HG03025 (cell line): ENCODE results near the gene KIF5A.
A peak's percentile ranks its signal among the peaks of the same experiment; 100 is the strongest.
"Not testable (repeated sequence)": the region's sequence is repeated elsewhere in the genome, so short reads cannot be mapped to it uniquely, and the experiment has no call there.

Experiments
- ATAC-seq: cut with Tn5 transposase; IDR thresholded peaks from one replicate; pipeline ENCODE4 v1.9.1; 2021; ENCODE audit warnings: mild to moderate bottlenecking, moderate library complexity; ENCODE audit not compliant: unreplicated experiment, low FRiP score

Gene KIF5A

DNA sequence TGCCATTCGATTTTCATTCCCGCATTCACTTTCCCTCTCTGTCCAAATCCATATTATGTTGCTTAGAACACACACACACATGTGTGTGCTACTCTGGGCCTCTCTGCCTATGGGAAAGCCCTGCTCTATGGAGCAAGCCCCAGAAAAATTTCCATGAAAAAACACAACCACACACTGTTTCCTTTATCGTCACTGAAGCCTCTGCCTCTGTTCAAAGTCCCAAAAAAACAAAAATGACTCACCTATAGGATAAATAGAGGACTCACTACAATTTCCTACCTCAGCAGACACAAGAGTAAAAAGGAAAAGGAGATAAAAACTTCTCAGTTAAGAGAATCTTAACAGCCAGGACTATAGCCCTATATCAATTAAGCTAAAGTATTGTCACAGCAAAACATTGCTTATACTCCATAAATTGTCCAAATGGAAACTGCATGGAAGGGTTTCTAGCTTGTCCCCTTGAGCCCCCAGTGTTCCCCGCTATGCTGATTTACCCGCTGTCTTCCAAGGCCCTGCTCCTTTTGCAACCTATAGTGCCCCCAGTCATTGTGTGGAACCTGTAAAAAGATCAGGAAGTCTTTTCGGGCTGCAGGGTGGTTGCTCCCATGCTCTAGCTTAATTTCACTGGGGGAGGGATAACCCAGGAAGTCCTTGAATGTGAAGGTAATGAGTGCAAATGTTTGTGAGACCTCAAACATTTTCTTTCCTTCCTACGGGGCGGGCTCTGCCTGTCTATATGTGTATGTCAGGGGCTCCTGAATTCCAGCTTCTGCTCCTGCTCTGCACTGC lies 30.0 kb downstream of the KIF5A start:
- ATAC-seq: no peak

DNA sequence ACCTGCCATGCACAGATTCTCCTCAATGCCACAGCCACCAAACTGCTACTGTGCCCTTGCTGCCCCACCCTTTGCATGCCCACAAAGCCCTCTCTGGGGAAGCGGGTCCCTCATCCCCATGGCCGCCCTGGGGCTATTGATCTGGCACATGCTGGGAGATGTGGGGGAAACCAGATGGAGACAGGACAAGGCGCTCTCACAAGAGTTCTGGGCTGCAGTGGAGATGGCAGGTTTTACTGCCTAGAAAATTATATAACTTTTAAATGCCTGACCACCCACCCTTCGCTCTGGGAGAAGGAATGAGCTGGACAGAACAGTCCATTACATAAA lies 30.6 kb downstream of the KIF5A start:
- ATAC-seq: no peak

DNA sequence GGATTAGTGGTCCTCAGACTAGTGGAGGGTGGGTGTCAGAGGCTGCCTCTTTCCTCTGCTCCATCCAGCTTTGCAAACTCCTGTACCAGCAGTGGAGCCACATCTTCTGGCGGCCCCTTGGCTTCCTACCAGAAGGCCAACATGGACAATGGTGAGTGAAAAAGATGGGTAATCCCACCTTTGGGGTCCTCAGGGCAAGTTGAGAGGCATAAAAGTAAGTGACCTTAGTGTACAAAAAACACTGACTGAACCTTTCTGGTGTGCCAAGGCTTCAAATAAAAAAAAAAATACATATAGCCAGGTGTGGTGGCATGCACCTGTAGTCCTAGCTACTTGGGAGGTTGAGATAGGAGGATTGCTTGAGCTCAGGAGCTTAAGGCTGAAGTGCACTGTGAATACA lies 32.0 kb downstream of the KIF5A start:
- ATAC-seq: no peak

DNA sequence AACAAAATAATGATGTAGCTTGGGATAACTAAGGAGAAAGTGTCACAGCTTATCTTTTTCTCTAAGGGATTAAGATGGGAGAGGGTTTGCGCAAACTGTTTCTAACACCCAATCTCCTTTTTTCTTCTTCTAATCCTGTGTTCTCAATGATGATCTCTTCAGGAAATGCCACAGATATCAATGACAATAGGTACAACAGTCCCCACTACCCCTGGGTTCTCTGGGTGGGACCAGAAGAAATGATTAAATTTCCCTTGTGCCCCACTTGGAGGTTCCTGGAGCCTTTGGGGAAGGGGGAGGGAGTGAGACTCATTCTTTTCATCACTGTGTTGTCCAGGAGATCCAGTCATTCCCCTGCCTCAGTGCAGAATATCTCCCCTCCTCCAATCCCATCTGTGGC lies 32.6 kb downstream of the KIF5A start:
- no peak for ATAC-seq

DNA sequence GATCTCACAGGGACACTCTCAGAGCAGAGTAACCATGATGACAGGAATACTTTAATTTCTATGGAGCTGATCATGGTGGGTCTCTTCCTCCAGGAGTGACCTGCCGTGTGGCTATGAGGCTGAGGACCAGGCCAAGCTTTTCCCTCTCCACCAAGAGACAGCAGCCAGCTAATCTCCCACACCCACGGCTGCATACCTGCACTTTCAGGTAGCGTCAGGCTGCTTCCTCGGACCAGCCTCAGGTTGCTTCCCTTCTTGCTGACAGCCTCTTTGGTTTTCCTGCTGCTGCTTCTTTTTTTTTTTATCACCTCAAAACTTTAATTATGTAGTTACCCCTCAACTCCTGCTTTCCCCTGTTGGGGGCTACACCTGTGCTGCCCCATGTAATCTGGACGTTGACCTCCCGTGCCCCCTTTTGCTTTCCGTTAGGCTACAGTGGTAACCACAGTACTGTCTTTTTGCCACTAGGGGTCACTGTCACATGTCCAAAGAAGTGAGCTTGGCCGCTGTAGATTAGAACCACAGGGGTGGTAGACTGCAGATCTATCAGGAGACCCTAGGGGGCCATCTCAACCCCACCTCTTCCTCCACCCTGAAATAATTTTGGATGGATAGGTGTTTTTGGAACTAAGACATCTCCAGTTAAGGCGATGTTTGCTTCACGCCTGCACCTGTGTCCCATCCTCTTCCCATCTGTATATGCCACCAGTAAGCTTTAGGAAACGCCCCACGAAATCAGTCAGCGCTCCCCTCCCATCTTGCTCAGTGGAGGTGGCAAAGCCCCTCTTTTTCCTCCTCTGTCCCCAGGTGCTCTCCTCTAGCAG lies 33.4 kb downstream of the KIF5A start:
- ATAC-seq: peak; percentile 85

DNA sequence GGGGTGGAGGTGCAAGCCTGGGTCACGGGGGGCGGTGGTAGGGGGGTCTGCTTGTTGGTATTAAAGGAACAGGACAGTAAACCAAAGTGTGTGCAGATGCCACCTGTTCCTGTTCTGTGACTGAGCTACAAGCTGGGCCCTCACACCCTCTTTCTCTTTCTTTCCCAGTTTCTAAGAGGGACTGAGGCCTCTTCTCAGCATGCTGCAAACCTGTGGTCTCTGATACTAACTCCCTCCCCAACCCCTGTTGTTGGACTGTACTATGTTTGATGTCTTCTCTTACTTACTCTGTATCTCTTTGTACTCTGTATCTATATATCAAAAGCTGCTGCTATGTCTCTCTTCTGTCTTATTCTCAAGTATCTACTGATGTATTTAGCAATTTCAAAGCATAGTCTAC lies 34.2 kb downstream of the KIF5A start:
- ATAC-seq: no peak

DNA sequence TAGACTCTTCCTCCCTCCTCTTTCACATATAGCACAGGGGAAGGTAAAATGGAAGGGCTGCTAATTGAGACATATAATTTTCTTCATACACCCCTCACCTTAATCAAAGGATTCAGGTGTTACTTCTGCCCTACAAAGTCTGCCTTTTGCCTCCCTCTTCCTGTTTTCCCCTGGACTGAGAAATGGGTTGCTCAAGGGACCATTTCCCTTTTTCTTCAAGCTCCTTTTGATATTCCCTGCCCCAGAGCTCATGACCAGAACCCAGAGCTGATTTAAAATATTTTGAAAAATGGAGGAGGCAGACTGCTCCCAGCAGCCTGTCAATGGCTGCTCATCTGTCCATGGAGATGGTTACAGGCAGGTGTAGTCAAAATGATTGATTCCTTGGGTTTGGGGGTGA lies 34.8 kb downstream of the KIF5A start:
- ATAC-seq: no peak

DNA sequence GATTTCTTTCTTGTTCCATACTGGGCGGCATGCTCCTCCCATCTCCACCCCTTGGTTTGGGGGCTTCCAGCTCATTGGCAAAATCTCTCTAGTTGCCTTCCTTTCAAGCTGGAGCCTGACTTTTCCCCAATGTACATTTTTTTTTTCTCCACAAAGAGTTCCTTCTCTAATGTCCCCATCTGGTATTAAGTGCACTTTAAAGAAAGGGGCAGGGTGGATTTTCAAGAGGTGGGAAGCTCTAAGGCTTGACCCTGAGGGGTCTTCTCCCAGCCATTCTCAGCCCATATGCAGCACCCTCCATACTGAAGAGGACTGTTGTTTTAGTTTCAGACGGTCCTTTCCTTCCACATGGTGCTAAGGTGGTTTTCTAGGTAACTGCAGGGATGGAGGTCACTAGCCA lies 35.3 kb downstream of the KIF5A start:
- ATAC-seq: no peak

DNA sequence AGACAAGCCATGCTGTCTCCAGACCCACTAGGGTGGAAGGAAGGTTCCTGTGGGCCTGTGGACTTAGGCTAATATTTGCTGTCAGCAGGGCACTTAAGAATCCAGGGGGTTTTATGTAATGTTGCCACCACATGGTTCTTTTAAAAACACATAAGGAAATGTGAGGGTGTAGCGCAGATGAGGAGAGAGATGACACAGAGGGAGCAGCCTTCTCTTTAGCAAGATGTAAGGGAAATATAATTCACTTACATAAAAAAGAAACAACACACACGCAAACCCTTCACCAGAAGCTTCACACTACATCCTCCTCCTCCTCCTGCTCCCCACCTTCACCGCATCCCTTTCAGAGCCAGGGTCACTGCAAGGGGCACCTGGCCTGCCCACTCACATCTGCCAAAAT lies 36.3 kb downstream of the KIF5A start:
- ATAC-seq: no peak

DNA sequence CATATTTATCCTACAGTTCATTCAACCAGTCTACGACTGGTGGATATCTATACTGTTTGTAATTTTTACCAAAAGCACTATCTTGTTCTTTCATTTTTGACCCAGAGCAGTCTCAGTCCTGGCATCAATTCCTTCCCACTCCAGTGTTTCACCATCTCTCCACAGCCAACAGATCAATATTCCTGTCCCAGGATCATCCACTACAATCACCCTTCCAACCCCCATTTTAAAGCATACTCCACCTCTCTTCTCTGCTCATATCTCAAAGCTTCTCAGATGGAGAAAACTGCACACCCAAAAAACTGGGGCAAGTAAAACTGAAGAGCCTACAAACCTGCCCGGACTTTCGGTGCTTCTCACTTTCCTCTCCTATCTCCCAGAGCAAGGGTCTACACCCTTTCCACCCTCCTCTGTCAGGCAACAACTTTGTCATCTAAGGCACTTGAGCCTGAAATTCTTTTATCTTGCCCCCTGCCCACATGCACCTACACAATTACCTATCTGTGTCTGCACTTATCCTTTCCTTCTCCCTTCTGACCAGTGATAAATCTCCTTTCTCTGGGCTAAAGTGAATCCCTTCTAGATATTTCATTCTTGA lies 37.1 kb downstream of the KIF5A start:
- no peak for ATAC-seq

DNA sequence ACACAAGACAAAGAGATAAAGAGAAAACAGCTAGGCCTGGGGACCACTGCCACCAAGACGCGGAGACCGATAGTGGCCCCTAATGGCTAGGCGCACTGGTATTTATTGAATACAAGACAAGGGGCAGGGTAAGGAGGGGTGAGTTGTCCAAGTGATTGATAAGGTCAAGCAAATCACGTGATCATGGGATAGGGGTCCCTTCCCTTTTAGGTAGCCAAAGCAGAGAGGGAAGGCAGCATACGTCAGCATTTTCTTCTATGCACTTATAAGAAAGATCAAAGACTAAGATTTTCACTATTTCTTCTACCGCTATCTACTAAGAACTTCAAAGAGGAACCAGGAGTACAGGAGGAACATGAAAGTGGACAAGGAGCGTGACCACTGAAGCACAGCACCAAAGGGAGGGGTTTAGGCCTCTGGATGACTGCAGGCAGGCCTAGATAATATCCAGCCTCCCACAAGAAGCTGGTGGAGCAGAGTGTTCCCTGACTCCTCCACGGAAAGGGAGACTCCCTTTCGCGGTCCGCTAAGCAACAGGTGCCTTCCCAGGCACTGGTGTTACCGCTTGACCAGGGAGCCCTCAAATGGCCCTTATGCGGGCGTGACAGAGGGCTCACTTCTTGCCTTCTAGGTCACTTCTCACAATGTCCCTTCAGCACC lies 39.2 kb downstream of the KIF5A start:
- ATAC-seq: not testable (repeated sequence)

DNA sequence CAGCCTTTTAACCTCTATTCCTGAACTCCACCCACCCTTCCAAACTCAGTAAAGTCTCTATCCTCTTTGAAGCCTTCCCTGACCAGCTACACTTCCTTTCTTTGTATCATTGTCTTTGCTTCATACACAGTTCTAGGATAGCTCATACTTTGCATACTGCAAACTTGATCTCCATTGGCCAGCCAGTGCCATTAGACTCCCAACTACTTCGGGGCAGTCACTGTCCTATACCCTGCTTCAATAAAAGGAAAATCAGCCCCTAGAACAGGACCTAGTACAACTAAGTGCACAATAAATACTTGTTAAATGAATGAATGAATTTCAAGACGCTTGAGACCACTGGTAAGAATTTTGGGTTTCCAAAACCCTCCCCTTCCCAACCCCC lies 40.6 kb downstream of the KIF5A start:
- no peak for ATAC-seq

DNA sequence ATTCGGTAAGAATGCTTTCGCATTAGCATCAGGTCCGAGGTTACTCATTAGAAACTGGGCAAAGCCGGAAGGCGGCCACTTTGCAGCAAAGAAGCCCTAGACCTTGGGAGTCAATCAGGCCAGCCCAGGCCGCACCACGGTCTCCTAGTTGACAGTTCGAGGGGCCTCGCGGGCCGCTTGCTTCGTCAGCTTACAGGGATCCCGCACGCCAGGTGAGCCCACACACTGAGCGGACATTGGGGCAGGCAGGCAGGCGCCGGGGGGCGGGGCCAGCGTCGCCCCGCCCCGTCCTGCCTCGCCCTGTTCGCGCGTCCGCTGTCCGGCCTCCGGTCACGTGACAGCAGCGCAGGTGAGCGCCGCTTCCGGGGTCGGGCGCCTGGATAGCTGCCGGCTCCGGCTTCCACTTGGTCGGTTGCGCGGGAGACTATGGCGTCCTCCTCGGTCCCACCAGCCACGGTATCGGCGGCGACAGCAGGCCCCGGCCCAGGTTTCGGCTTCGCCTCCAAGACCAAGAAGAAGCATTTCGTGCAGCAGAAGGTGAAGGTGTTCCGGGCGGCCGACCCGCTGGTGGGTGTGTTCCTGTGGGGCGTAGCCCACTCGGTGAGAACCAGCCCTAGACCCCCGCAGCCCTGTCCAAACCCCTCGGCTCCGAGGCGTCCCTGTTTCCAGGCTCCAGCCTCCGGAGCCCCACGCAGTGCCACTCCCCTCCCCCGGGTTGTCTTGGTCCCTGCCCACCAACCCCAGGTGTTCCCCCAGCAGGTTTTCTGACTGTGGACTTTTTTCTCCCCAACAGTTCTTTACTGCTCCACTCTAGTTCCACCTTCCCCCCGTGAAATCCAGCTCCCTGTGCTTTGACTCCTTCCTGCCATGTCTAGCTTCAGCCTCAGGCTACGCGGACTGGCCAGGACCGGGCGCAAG lies 41.3 kb downstream of the KIF5A start, which contains the start of gene PIP4K2C:
Gene PIP4K2C (plus strand): TSS at position 329 of the 918 bp plus-strand sequence. CDS start 98 bp downstream, at position 427.
- peak; percentile 85 for ATAC-seq

DNA sequence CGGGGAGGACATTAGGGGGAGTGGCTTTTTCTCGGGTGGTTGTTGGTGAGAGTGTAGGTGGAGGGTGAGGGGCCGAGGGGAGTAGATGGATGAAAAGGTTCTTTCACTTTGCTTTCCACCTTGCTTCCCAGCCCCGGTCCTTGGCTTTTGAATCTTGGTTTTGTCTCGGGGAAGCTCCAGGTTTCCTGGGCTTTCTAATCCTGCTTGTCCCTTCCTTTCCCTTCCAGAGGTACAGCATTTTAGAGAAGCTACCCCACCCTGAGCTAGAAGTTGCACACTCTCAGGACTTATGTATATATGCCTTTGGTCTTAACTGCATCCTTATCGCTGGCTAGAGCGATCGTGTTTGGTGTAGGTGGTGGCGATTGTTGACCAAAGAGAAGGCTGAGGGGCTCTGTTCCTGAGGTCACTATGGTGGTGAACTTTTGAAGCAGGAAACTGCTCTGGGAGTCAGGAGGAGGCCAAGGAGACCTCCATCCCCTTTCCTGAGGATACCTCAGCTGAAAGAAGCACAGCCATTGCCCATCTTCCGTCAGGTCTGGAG lies 42.0 kb downstream of the KIF5A start:
- no peak for ATAC-seq

DNA sequence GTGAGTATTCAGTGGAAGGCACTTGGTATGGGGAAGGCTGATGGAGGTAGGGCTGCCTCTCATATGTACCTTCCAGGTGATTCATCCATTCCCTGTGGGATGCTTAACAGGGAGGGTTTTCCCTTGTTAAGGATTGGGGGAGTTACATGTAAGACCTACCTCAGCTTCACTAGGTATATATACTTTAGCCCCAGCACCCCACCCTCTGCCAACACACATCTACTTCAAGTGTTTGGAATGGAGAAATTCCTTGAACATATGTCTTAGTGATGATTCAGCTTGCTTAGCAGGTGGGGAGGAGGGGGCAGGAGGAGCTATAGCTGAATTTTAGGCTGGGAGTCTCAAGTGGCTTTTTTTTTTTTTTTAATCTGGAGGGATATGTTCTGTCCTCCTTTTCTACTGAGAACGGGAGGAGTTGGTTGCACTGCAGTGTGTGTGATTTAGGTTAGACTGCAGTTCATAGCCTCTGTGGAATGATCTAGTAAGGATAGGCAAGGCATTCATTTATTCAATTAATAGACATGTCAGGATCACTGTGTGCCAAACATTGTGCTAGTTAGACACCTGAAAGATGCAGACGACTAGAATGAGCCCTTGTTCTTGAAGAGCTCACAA lies 42.8 kb downstream of the KIF5A start:
- ATAC-seq: no peak

DNA sequence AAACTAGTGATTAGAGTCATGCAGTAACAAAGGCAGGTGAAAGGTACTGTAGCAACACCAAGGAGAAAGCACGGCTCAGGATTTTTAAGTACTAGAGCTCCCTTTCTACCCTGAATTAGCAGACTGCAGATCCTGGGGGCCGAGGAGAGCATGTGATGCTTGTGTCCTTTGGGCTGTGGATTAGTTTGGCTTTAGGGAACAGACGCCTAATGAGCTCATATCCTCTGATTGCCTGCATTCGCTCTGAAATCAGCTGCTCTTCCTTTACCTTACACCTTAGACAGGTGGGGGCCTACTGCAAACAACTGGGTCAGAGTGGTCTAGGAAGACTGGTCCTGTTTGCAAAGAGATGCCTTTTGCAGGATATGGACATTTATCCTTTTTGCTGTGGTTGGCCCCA lies 43.3 kb downstream of the KIF5A start:
- ATAC-seq: no peak

DNA sequence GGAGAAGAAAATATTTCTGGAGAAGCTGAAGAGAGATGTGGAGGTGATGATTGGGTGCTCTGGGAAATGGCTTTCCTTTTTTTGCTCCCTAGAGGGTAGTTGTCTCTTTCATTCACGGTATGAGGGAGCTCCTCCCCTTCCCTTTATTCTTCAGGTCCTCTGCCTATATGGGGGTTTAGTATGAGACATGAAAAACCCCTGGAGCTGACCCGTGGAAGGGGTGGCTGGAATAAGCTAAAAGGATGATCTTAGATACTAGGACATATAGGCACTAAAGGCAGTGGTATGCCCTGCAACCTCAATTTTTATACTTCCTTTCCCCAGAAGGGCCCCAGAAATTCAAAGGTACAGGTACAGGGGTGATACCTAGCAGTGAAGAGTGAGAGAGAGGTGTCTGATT lies 50.6 kb downstream of the KIF5A start:
- ATAC-seq: no peak

DNA sequence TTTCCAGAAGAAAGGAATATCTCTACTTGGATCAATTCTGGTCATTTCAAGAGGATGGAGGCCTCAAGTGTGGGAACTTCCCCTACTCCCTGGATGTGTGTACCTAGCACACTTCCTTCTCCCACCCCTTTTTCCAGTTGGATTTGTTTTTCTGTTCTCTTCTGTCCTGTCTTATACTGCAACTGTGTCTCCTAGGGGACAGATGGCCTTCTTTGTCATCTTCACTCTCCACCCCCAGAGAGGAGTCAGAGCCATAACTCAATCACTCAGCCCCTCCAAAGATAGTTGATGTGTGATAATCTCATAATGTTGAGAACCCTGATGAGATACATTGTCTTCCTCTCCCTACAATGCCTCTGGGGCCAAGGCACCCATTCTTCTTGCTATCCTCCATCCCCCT lies 52.7 kb downstream of the KIF5A start:
- ATAC-seq: no peak

DNA sequence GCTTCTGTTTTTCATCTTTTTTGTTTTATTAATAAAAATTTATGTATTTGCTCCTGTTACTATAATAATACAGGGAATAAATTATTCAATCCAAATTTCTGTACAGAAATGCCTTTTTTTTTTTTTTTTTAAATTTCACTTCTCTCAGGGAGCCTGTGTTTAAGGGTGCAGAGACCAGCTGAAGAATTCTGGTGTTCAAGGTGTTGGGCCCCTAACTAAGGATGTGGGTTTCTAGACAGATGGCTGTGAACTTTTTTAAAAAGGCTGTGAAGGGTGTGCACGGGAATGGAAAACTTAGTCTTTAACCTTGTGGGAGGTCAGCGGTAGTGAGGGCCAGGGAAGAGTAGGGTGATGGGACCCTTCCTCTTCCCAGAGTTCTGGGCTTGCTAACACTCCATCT lies 53.5 kb downstream of the KIF5A start:
- ATAC-seq: no peak
